HPDE6-E6E7 (cell line): ENCODE results near the gene WLS.
"Not testable (repeated sequence)": the region's sequence is repeated elsewhere in the genome, so short reads cannot be mapped to it uniquely, and the experiment has no call there.

ENCODE experiments used
- DNase-seq: peaks from one replicate; pipeline ENCODE4 v3.0.0; 2011; ENCODE audit warnings: missing footprints; ENCODE audit errors: extremely low spot score

WLS gene

GRCh38 chr1:68232289-68233148 is at the start of gene WLS:
Gene WLS, minus strand, starts transcription at chr1:68232523. Its CDS starts 224 bp downstream, at chr1:68232299.
- peak; percentile 51 for DNase-seq

- no peak for DNase-seq
Measured at GRCh38 chr1:68280286-68280685, 48.0 kb upstream of the WLS start.

GRCh38 chr1:68279846-68280245 is 47.5 kb upstream of the WLS start:
- DNase-seq: no peak

- DNase-seq: no peak
Measured at GRCh38 chr1:68278221-68278620, 45.9 kb upstream of the WLS start.

- no peak for DNase-seq
Measured at GRCh38 chr1:68276448-68276847, 44.1 kb upstream of the WLS start.

GRCh38 chr1:68273530-68273929 is 41.2 kb upstream of the WLS start:
- no peak for DNase-seq

- no peak for DNase-seq
Measured at GRCh38 chr1:68271596-68271995, 39.3 kb upstream of the WLS start.

GRCh38 chr1:68270951-68271350 is 38.6 kb upstream of the WLS start:
- no peak for DNase-seq

GRCh38 chr1:68269637-68270430 is 37.5 kb upstream of the WLS start:
- DNase-seq: peak; percentile 60

- DNase-seq: no peak
Measured at GRCh38 chr1:68268896-68269483, 36.7 kb upstream of the WLS start.

GRCh38 chr1:68256824-68257223 is 24.5 kb upstream of the WLS start:
- not testable (repeated sequence) for DNase-seq

GRCh38 chr1:68255301-68255700 is 23.0 kb upstream of the WLS start:
- DNase-seq: no peak

- no peak for DNase-seq
Measured at GRCh38 chr1:68254667-68255226, 22.4 kb upstream of the WLS start.

GRCh38 chr1:68237040-68237439 is 4.7 kb upstream of the WLS start:
- DNase-seq: no peak

GRCh38 chr1:68234094-68234493 is 1.8 kb upstream of the WLS start:
- DNase-seq: no peak

GRCh38 chr1:68233202-68233601 is 879 bp upstream of the WLS start:
- no peak for DNase-seq

- no peak for DNase-seq
Measured at GRCh38 chr1:68231627-68232288, 565 bp downstream of the WLS start.

- no peak for DNase-seq
Measured at GRCh38 chr1:68230901-68231626, 1.3 kb downstream of the WLS start.

GRCh38 chr1:68230484-68230802 is 1.9 kb downstream of the WLS start:
- no peak for DNase-seq

GRCh38 chr1:68229650-68230483 is 2.5 kb downstream of the WLS start:
- DNase-seq: no peak
